Inflammatory macrophage (primary cell): ENCODE results near the gene ZBTB4.
"Not testable (repeated sequence)": the region's sequence is repeated elsewhere in the genome, so short reads cannot be mapped to it uniquely, and the experiment has no call there.

Source experiments
- DNase-seq, 2 donors: peaks; one replicate each; pipeline ENCODE4 v3.0.0-alpha.2; 2020 to 2022

The ZBTB4 gene

DNA sequence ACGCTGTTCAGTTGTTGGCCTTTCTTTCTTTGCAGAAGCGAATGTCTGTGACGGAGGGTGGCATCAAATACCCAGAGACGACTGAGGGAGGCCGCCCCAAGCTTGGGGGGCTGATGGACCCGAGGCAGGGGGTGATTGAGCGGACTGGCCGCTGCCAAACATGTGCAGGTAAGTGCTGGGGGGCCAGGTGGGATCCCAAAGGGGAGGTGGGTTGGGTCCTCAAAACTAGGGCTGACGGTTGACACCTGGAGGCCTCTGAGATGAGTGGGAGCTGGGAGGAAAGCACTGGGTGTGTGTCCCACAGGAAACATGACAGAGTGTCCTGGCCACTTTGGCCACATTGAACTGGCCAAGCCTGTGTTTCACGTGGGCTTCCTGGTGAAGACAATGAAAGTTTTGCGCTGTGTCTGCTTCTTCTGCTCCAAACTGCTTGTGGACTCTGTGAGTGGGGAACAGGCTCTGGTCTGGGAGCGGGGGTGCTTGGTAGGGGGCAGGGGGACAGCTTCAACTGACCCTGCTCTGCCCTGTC lies 16.5 kb upstream of the ZBTB4 start:
- DNase-seq: no peak

DNA sequence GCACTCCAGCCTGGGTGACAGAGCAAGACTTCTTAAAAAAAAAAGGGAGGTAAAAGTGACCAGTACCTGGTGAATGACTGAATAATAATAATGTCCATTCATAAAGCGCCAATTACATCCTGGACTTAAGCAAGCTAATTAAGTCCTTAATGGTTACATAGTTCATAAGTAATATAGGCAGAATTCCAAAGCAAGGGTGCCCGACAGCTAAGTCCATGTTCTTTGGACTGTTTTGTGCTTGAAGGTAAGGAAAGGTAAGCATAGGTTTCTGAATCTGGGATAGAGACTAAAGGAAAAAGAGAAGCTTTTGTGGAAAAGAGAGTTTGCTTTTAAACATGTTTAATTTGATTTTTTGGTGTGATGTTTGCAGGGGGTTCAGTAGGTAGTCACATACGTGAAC lies 14.5 kb upstream of the ZBTB4 start:
- no peak for DNase-seq

DNA sequence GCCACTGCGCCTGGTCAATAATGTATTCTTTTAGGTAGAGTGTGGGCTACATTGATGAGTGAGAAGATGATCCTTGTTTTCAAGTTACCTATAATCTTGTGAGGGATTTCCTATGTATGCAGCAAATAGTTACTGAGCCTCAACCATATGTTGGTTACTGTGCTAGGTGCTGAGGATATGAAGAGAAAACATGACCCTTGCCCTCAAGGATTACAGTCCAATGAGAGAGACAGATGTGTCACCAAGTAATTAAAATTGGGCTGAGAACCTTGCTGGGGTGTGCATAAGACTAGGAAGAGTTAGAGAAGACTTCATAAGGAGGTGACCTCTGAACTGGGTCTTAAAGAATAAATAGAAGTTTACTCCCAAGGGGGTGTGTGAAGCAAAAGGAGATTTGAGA lies 12.2 kb upstream of the ZBTB4 start:
- no peak for DNase-seq

DNA sequence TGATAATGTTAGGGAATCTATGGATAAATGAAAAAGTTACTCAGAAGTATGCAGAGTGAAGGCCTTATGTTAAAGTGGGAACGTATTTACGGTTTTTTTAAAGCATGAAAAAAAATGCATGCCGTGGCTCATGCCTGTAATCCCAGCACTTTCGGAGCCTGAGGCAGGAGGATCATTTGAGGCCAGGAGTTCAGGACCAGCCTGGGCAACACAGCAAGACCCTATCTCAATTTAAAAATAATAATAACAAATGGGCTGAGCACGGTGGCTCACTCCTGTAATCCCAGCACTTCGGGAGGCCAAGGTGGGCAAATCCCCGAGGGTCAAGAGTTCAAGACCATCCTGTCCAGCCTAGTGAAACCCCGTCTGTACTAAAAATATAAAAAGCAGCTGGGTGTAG lies 10.7 kb upstream of the ZBTB4 start:
- DNase-seq: no peak

DNA sequence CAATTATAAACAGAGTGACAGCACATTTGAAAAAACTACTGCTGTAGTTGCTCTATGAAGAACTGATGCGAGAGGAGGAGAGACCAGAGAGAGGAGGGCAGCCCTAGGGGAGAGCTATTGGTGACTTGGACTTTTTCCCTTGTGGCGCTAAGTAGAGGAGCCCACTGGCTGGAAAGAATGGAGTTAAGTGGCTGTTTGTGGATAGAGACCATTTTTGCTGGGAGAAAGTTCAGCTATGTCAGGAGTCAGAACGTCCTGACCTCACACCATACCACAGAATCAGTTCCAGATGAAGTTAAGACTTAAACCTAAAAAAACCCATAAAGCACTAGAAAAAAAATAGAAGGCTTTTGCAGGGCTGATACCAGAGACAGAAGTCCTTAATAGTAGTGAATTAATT lies 6.8 kb upstream of the ZBTB4 start:
- no peak for DNase-seq

DNA sequence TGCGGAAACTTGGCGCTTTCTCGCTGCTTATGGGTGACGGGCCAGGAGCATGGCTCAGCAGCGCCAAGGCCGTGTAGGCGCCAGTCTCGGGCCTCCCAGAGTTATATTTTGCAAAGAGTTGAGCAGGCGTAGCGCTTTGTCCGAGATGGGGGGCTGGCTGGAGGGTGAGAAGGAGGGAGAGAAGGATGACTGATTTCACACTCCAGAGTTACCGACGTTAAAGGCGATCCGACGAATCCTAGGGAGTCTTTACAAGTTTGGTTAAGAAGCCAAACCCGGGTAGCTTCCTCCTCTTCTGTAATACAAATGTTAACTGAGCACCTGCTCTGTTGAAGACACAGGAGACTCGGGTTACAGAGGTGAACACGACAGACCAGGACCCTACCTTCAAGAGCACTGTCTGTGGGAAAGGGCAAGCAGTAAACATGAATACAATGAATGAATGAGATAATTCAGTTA lies 5.5 kb upstream of the ZBTB4 start:
- DNase-seq: no peak

DNA sequence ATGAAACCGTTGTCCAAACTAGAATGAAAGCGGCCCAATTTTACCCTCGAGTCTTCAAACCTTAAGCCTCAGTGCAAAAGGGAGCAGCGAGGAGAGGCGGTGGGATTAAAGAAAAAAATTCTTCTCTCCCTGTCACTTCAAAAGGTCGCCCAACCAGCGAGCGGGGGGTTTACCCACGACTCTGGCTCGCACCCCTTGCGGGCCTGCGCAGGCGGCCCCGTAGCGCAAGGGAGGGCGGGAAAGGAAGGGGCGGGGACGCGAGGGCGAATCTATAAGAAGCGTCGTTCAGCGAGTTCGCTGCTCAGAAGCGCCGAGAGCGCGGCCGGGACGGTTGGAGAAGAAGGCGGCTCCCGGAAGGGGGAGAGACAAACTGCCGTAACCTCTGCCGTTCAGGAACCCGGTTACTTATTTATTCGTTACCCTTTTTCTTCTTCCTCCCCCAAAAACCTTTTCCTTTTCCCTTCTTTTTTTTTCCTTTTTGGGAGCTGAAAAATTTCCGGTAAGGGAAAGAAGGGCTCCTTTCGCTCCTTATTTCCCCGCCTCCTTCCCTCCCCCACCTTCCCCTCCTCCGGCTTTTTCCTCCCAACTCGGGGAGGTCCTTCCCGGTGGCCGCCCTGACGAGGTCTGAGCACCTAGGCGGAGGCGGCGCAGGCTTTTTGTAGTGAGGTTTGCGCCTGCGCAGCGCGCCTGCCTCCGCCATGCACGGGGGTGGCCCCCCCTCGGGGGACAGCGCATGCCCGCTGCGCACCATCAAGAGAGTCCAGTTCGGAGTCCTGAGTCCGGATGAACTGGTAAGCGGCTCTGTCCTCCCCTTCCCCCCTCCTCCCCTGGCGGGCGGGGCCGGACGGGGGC lies 4.9 kb upstream of the ZBTB4 start, which contains the start of gene POLR2A:
POLR2A (plus strand) TSS at position 300 of the 852 bp plus-strand sequence.
- peak; percentile 97 to 98 for DNase-seq

DNA sequence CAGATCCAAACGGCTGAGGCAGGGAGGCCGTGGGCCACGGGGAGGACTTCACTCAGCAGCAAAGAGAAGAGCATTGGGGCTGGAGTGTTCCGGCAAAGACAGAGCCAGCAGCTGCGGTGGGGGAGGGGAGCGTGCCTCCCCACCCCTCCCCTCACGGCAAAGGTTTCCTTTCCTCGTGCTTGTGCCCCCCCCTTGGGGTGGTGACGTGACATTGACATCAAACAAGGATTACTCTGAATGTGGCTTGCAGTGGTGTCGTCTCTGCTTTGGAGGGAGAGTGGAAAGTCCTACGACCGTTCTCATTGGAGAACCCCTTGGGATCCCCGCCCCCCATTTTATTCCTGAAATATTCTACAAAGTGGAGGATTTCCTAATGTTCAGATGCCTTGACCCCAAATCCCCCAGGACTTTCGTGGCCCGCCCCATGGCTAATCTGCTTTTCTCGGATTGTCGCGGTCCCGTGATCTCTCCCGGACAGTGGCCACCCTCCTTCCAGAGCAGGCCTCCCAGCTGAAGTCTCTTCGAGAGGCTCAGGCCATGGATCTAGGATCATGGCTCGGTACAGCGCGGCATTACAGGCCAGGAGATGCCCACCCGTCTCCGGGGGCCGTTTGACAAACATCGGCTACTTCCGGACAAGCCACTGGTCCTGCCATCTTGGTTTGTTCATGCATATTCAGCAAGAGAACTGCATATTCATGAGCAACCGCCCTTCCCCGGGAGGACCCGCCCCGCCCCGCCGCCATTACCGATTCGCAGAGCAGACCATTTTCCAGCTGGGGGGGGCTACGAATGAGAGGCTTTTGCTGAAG lies 4.0 kb upstream of the ZBTB4 start:
- peak; percentile 92 to 93 for DNase-seq

DNA sequence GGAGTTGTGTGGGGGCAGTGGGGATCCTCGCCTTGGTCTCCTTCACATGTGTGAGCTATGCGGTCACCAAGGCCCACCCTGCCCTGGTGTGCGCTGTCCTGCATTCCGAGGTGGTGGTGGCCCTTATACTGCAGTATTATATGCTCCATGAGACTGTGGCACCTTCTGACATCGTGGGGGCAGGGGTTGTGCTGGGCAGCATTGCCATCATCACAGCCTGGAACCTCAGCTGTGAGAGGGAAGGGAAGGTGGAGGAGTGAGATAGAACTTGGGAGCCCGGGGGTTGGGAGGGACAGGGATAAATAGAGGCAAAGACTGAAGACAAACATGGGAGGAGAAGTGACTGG lies 3.3 kb upstream of the ZBTB4 start:
- DNase-seq: not testable (repeated sequence)

DNA sequence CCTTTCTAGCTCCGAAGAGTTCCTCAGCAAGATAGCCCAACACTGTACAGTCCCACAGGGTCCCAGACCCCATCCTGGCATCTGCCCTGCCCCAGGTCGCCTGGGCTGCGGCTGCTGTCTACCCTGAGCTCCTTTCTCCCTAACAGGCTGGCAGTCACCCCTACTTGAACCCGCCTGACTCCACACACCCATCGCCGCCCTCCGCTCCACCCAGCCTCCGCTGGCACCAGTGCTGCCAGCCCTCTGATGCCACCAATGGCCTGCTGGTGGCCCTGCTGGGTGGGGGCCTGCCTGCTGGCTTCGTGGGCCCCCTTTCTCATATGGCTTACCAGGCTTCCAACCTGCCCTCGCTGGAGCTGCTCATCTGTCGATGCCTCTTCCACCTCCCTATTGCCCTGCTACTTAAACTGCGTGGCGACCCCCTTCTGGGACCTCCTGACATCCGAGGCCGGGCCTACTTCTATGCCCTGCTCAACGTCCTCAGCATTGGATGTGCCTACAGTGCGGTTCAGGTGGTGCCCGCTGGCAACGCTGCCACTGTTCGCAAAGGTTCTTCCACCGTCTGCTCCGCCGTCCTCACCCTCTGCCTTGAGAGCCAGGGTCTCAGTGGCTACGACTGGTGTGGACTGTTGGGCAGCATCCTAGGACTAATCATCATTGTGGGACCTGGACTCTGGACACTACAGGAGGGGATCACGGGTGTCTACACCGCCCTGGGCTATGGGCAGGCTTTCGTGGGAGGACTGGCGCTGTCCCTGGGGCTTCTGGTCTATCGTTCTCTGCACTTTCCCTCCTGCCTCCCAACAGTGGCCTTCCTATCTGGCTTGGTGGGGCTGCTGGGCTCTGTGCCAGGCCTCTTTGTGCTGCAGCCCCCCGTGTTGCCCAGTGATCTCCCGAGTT lies 2.7 kb upstream of the ZBTB4 start:
- not testable (repeated sequence) for DNase-seq

DNA sequence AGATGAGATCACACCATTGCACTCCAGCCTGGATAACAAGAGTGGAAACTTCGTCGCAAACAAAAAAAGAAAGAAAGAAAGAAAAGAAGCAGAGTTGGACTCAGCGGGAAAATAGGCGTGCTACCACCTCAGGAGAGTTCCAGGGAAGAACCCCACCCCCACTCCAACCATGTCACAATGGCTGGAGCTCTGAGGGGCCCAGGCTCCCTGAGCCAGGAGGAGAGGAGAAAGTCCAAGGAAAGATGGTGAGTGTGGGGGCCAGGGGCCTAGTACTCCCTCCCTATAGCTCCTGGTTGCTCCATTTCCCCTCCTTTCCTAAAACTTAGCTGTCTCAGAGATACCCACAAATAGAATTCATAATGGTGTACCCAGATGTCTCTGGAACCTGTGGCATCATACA lies 1.8 kb upstream of the ZBTB4 start, which contains the start of gene SLC35G6:
SLC35G6 (plus strand) TSS at position 172 of the 400 bp plus-strand sequence; CDS start at position 243, 71 bp downstream.
- DNase-seq: not testable (repeated sequence)

DNA sequence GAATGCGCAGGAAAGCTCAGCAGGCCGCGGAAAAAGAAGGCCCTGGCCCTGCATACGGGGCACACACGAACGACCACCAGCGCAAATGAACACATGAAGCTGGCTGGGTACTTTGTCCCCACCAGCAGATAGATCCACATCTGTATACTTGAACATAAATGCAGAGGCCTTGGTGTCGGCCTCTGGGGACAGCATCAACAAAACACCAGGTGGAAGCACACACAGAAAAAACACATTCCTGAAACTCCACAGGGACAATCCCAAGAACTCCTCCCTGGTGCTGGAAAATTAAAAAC lies 606 bp upstream of the ZBTB4 start:
- no peak for DNase-seq

DNA sequence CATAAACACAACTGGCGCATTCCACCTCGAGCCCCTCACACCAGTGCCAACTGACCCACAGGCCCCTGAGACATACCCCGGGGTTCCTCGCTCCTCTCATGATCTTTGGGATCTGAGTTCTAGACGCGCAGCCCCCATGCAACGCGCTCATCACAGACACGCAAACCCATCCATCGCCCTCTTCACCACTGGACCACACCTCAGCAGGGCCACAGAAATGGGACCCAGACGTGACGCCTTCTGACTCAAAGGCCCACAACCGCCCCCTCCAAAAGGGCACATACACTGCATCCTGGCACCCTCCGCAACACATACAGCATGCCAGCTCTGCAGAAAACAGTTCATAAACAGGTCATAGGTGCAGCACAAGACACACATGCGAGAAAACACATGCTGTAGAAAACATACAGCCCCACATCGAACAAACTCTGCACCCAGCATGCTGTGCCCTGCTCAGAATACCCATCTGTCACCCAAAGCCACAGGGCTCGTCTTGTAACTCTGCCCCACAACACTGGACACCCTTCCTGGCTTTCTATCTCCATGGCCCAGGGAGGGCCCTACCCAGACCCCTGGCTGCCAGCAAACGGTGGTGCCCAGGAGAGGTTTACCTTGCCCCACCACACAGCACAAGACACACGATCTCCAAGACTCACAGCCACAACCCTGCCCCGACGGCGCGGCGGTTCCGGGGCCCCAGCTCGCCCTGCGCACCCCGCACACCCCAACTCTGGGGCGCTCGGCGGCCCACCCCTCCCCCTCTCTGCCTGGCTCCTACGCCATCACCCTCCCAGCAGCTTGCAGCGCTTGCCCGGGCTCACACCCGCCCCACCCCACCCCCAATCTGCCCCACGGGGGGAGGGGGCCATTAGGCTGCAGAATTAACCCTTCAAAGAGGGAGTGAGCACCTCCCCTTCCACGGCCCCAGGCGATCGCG lies 887 bp downstream of the ZBTB4 start:
- peak in 1 of 2 donors; percentile 22 for DNase-seq

DNA sequence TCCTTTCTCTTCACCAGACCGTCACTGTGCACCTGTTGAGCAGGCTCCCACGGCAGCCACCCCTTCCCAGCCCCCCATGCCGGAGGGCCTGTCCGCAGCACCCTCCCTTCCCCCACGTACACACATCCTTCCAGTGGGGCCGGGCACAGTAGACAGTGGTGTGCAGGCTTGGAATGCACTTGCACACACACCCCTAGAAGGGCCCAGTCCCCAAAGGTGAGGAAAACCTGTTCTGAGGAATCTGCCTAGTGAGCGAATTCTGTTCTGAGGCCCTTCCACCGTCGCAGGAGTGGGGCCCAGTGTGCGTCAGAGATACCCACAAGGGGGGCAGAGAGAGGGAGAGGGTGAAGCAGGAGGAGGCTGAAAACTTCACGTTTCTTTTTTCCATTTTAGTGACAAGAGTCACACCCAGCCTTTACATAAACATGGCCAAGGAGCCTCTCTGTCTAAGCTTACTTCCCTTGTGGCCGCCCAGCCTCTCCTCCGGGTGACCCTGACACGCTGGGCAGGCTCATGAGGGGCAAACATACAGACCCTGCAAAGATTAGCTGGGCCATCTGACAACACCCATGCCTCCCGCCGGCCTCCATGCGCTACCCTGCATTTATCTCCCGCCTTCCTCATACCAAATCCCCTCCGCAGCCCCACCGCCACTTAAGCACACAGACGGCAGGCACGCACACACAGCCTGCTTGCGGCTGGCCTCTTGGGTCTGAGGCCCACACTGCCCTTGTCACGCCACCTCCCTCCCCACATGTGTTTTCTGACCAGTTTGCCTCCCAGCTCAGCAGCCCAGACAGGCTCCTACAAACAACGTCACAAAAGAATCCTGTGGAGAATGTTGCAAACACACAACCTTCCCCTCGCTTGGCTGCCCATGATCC lies 1.8 kb downstream of the ZBTB4 start:
- peak; percentile 29 to 63 for DNase-seq

DNA sequence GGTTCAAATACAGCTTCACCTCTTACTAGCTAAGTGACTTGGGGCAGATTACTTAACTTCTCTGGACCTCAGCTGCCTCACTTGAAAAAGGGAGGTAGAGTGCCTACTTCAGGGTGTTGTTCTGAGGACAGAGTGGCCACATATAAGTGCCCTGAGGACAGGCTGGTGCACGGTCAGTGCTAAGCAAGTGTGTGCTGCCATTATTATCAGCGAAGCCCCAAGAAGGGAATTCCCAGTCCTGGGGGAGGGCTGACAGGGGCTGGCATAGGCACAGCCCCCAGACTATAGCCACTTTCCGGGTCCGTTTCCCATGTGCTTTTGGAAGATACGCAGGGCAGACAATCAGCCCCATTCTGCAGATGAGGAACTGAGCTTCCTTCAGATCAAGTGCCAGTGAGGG lies 2.5 kb downstream of the ZBTB4 start:
- DNase-seq: no peak

DNA sequence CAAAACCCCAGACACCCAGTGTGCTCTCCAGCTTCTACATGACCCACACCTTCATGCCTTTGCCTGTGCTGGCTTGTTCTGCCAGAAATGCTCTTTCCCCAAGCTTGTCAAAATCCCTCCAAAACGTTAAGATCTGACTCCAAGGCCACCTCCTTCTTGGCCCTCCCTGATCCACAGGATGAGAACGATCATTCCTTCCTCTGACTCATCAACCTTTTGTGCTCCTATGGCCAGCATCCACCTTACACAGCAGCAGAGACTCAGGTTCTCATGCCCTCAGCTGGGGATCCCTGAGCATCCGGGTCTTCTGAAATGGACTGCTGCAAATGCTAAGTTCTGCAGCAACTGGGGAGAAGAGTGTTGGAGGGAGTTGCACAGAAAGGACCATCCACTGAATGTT lies 2.9 kb downstream of the ZBTB4 start:
- no peak for DNase-seq

DNA sequence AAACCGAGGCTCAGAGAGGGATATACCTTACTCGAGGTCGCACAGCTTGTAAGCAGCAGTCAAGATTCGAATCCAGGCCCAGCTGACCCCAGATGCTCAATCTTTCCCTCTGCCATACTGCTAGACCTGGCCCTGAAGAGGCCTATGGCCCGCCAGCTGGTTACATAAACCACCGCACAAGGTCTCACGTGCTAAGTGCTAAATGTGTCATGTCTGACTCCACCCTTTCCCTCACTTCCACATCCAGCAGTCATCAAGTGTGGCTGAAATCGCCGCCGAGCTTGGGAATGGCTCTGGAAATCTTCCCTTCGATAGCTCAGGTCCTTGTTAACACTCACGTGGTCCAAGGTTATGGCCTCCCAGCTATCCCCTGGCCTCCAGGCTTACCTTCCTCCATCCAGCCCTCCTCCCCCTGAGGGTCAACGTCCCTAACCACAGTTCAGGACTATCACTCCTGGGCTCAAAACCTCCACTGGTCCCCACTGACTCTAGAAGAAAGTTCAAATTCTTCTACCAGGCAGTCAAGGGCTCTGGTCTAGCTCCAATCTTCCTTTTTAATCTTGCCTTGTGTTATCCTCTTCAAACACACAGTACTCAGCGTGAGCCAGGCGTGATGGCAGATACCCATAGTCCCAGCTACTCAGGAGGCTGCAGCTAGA lies 3.5 kb downstream of the ZBTB4 start:
- DNase-seq: peak; percentile 68 to 78

DNA sequence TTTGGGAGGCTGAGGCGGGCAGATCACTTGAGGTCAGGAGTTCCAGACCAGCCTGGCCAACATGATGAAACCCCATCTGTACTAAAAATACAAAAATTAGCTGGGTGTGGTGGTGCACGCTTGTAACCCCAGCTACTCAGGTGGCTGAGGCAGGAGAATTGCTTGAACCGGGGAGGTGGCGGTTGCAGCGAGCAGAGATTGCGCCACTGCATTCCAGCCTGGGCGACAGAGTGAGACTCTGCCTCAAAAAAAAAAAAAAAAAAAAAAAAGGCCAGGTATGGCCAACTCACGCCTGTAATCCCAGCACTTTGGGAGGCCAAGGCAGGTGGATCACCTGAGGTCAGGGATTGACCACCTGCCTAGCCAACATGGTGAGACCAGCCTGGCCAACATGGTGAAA lies 4.7 kb downstream of the ZBTB4 start:
- not testable (repeated sequence) for DNase-seq

DNA sequence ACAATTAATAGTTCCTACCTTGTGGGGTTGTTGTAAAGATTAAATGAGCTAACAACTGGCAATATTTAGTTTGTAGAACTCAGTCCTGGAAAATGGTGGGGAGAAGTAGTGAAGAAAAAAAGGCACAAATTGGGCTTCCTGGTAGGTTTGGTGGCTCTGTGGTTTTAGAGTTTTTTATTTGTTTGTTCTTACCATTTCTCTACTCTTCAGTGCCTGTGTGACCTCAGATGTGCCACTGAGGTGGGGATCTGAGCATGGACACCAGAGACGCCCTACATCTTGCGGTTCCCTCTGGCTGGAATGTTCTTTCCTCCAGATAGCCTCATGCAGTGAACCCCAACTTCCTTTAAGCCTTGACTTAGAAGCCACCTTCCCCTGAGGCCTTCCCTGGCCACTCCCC lies 7.7 kb downstream of the ZBTB4 start:
- no peak for DNase-seq
